HL-60 (cell line): Measurements from ENCODE around the gene CBX5.
A peak's percentile ranks its signal among the peaks of the same experiment; 100 is the strongest.

Experiments used
- GABPA ChIP-seq: IDR thresholded peaks from 2 replicates; pipeline ENCODE4 v1.6.1; 2012; ENCODE audit warnings: low read depth
- POLR2AphosphoS5 ChIP-seq: IDR thresholded peaks from 2 replicates; pipeline ENCODE4 v1.6.1; 2012; ENCODE audit warnings: low read depth
- TF ChIP-seq, protein P1 (sequence below): IDR thresholded peaks from one replicate; pipeline ENCODE4 v1.5.1; 2011; ENCODE audit warnings: low read length, control low read depth, inconsistent platforms; ENCODE audit not compliant: insufficient read depth
- TF ChIP-seq, protein P2 (sequence below): IDR thresholded peaks from 2 replicates; pipeline ENCODE4 v1.6.1; 2012; ENCODE audit warnings: low read depth; ENCODE audit not compliant: insufficient replicate concordance

DNA sequence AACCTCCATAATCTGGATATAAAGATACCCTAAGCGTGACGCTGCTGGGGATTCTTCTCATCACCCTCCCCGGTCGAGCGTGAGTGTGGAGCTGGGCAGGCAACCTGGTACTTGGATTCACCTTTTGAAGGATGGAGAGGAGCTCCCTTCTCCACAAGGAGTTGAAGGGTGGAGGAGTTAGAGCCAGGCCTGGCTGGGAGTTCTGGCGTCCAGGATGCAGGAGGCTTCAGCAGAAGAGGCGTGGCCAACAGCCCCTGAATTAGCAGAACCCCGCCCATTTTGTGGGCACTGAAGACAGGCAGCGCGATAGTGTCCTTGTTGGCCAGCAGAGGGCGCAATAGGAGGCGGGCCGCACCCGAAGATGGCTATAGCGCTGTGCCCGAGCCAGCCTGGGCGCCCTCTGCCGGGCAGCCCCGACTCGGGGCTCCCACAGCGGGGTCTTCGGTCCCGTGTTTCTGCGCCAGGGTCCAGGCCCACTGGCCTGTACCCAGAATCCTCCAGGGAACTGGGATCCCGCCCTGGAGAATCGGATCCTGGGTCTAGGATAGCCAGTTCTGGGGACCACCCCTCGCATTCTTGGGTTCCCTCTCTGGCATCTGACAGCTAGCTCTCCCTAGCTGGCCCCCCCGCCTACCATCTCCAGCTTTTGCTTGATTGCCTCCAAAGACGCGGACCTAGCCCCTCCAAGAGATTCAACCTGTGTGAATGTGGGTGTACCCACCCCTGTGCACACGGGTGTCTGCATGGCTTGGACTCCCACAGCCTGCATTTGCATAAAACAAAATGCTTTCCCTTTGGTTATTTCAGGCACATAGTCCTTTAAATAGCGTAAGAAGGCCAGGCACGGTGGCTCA, 65.1 kb downstream of the CBX5 start:
- TF ChIP-seq, protein P1, sequence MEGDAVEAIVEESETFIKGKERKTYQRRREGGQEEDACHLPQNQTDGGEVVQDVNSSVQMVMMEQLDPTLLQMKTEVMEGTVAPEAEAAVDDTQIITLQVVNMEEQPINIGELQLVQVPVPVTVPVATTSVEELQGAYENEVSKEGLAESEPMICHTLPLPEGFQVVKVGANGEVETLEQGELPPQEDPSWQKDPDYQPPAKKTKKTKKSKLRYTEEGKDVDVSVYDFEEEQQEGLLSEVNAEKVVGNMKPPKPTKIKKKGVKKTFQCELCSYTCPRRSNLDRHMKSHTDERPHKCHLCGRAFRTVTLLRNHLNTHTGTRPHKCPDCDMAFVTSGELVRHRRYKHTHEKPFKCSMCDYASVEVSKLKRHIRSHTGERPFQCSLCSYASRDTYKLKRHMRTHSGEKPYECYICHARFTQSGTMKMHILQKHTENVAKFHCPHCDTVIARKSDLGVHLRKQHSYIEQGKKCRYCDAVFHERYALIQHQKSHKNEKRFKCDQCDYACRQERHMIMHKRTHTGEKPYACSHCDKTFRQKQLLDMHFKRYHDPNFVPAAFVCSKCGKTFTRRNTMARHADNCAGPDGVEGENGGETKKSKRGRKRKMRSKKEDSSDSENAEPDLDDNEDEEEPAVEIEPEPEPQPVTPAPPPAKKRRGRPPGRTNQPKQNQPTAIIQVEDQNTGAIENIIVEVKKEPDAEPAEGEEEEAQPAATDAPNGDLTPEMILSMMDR = peak; percentile 98
- TF ChIP-seq, protein P2, sequence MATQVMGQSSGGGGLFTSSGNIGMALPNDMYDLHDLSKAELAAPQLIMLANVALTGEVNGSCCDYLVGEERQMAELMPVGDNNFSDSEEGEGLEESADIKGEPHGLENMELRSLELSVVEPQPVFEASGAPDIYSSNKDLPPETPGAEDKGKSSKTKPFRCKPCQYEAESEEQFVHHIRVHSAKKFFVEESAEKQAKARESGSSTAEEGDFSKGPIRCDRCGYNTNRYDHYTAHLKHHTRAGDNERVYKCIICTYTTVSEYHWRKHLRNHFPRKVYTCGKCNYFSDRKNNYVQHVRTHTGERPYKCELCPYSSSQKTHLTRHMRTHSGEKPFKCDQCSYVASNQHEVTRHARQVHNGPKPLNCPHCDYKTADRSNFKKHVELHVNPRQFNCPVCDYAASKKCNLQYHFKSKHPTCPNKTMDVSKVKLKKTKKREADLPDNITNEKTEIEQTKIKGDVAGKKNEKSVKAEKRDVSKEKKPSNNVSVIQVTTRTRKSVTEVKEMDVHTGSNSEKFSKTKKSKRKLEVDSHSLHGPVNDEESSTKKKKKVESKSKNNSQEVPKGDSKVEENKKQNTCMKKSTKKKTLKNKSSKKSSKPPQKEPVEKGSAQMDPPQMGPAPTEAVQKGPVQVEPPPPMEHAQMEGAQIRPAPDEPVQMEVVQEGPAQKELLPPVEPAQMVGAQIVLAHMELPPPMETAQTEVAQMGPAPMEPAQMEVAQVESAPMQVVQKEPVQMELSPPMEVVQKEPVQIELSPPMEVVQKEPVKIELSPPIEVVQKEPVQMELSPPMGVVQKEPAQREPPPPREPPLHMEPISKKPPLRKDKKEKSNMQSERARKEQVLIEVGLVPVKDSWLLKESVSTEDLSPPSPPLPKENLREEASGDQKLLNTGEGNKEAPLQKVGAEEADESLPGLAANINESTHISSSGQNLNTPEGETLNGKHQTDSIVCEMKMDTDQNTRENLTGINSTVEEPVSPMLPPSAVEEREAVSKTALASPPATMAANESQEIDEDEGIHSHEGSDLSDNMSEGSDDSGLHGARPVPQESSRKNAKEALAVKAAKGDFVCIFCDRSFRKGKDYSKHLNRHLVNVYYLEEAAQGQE = no peak
- no peak for TF ChIP-seq POLR2AphosphoS5
- no peak for TF ChIP-seq GABPA
